GM19455 (cell line): ENCODE measurements around the gene AGPAT1.
"Not testable (repeated sequence)": the region's sequence is repeated elsewhere in the genome, so short reads cannot be mapped to it uniquely, and the experiment has no call there.

Experiments used
- ATAC-seq: cut with Tn5 transposase; IDR thresholded peaks from one replicate; pipeline ENCODE4 v1.9.1; 2021; ENCODE audit not compliant: unreplicated experiment

AGPAT1 gene

DNA sequence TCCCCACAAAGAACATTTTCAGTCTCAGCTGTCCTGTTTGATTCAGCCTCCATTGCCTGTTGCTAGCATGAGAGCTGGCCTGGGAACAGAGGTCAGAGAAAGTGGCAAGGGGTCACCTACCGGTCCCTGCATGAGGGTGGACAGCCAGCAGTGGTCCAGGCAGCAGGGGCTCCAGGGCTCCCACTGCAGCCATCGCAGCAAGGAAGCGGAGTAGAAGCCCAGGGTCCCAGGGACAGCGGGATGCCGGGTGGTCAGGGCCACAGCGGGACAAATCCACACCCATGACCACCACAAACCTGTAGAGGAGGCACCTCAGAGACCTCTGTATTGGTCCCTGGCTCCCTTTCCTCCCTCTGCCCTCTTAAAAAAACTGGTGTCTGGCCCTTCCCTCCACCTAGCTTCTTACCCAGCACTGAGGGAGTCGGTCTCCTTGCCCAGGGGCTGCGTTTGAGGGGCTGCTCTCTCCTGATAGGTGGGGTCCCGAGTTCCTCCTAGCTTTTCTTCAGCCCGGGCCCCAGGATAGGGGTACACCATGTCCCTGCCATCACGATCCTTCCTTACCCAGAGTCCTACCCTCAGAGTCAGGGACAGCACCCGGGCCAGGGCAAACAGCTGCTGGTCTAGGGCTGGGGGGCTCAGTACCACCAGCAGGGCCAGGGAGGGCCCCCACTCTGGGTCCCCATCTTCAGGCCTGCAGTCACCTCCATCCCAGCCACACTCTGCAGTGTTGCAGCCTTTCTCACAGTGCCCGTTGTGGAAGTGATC lies 25.0 kb upstream of the AGPAT1 start:
- ATAC-seq: no peak

DNA sequence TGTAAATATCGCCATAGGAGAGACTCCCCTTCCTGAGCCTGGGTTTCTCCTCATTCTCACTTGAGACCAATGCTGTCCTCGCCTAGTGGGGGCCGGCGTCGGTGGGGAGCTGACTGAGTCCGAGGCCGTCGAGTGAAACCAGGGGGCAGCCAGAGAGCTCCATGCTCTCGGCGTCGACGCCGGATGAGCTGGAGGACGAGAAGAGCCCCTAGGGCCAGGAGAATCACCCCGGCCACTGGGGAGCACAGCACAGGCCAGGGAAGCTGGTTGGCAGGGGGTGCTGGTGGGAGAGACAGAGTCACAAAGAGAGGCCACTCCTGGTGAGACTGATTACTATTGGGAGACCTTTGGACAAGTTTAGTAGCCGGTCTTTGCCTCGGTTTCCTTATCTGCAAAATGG lies 23.0 kb upstream of the AGPAT1 start:
- ATAC-seq: no peak

DNA sequence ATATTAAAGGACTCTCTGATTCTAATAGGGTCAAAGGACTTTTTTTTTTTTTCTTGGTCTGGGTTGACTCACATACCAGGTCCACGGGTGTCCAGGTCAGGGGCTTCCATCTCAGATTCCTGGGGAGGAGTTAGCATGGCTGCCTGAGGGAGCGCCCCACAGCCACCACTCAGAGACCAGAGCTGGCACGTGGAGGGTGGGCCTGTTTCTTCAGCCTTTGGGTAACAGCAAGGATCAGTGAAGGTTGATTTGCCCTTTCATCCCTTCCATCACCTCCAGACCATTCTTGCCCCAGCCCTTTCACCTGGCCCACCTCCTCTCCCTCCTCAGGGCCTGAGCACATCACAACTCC lies 22.4 kb upstream of the AGPAT1 start:
- no peak for ATAC-seq

DNA sequence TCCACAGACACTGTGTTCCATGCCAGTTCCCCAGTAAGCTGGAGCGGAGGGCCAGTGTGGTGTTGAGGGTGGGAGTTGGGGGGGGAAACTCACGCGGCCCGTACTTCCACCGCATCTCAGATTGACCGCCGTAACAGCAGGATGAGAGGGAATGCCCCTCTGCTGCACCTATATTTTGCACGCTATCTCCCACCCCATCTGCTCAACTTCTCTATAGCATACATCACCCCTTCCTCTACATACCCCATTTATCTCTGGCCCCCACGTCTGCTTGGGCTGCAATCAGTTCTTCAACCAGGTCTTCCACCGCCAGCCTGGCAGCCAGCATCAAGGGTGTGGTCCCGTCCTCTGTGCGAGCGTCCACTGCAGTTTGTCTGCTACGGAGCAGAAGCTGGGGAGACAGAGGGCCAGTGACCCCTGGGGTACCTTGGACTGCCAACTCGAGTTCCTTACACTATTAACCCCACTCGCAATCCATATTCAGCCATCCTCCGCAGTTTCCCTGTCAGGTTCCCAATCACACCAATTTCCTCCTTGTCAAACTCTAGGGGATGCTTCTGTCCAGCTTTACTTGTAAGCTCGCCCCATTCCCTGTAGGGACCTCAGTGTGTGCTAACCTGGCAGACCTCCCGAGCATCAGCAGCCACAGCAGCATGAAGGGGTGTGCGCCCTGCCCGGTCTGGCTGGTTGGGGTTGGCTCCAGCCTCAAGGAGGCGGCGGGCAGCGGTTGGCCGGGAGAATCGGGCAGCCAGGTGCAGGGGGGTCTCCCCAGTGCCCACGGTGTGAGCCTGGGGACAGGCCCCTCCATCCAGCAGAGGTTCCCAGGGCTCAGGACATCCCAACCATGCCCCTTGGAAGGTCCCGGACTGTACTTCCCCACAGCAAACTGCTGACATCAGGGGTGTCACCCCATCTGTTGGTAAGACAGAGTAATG lies 21.1 kb upstream of the AGPAT1 start:
- no peak for ATAC-seq

DNA sequence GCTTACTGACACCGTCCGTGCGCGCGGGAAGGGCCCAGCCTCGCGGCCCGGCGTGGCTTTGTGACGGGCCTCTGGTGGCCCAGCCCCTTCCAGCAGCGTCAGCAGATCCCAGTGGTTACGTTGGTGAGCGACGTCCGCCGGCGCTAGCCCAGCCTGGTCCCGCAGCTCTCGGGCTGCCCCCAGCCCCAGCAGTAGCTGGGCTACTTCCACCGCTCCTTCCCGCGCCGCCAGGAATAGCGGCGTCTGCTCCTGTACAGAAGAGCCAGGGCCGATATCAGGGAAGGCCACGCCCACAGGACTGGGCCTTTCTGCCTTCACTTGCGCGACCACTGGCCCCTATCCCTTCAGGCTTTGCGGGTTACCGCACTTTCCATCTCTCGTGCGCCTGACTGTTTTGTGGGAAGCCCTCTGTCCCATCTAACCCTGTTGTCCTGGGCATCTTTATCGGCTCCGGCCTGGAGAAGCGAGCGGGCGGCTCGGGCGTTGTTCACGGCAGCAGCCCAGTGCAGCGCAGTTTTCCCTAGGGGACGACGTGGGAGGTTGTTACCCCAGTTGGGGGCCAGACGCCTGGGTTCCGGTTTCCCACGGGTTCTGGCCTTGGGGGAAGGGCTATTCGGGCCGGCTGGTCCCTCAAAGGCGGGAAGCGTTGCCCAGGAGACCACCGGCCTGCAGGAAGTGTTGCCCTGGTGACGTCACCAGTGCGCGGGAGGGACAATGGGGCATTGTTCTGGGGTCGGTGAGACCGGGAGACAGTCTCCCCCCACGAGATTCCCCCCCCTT lies 20.2 kb upstream of the AGPAT1 start:
- peak; percentile 70 for ATAC-seq

DNA sequence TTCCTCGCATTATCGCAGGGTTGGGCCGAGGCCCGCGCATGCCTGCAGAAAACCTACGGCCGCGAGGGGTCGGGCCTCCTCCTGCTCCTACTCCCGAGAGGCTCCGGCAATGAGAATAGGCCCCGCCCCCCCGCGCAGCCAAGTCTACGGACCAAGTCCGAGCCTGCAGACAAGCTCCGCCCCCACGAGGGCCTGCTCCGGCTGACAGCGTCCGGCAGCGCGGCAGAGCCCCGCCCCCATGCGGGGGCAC lies 19.7 kb upstream of the AGPAT1 start:
- ATAC-seq: peak; percentile 73

DNA sequence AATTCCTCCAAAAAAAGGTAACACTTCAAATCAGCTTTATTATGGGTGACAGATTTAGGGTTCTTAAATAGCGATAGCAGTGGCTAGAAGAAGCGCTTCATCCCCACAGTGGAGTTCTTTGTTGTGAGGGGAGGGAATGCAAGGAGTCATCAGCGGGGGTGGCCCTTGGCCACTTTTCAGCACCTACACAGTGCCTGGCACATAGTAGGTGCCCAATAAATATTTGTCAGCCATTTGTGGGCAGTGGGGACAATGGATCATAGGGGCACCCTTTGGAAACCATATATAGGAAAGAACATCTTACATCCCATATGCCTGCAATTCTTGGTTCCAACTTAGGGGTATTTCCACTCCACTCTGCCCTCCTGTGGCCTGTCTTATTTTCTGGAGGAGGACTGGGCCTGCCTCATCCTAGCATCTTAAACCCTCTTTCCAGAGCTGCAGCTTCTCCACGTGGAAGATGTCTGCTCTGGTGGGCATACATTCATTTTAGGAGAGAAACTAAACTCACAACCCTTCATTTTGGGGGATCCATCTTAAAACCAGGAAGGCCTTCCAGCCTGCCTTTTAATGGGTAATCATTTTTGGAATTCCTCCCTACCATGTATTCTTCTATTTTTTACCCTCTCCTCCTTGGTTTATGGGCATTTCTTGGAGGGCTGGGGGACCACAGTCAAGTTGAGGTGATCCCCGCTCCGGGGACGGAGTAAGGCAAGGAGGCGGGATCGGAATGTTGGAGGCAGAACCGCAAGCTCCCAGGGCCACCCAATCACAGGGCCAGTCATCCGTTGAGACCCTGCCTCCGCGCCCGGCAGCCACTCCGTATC lies 19.2 kb upstream of the AGPAT1 start:
- no peak for ATAC-seq

DNA sequence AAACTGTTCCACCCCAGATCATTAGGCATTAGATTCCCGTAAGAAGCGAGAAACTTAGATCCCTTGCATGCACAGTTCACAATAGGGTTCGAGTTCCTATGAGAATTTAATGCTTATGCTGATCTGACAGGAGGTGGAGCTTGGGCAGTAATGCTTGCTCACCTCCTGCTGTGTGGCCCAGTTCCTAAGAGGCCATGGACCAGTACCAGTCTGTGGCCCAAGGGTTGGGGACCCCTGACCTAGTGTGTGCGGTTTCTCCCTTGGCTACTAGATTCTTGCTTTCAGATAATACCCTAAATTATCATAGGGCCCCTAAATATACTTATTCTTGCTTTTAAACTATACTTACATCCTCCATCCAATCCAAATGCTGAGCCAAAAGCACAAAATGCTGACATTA lies 18.5 kb upstream of the AGPAT1 start:
- ATAC-seq: no peak

DNA sequence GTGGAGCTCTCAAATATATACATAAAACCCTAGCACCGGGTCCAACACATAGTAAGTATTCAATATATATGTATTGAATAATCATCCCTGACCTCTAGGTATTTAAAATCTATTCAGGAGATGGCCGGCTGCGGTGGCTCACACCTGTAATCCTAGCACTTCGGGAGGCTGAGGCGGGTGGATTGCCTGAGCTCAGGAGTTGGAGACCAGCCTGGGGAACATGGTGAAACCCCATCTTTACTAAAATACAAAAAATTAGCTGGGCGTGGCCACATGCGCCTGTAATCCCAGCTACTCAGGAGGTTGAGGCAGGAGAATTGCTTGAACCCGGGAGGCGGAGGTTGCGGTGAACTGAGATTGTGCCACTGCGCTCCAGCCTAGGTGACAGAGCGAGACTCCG lies 17.2 kb upstream of the AGPAT1 start:
- ATAC-seq: not testable (repeated sequence)

DNA sequence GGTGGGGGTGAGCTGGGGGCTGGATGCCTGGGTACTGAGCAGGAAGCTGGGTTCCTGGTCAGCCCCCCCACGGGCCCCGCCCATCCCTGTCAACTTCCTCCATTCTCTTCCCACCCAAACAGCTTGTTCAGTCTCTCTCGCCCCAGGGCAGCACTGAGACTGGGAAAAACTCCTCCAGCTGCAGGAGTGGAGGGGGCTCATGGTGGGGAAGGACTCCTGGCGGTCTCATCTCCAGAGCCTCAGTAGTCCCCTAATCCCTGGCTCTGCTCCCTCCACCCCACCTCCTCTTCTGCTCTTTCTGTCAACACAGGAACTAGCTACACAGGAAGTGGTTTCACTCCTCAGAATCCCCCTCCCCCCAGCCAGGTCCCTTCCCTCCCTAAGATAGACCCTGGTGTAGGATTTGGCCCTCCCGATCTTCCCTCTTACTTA lies 16.7 kb upstream of the AGPAT1 start, which contains the start of gene GPSM3:
TSS of gene GPSM3 (minus strand) at position 36 of the 432 bp plus-strand sequence. CDS start 130 bp downstream, outside the sequence.
- ATAC-seq: no peak

DNA sequence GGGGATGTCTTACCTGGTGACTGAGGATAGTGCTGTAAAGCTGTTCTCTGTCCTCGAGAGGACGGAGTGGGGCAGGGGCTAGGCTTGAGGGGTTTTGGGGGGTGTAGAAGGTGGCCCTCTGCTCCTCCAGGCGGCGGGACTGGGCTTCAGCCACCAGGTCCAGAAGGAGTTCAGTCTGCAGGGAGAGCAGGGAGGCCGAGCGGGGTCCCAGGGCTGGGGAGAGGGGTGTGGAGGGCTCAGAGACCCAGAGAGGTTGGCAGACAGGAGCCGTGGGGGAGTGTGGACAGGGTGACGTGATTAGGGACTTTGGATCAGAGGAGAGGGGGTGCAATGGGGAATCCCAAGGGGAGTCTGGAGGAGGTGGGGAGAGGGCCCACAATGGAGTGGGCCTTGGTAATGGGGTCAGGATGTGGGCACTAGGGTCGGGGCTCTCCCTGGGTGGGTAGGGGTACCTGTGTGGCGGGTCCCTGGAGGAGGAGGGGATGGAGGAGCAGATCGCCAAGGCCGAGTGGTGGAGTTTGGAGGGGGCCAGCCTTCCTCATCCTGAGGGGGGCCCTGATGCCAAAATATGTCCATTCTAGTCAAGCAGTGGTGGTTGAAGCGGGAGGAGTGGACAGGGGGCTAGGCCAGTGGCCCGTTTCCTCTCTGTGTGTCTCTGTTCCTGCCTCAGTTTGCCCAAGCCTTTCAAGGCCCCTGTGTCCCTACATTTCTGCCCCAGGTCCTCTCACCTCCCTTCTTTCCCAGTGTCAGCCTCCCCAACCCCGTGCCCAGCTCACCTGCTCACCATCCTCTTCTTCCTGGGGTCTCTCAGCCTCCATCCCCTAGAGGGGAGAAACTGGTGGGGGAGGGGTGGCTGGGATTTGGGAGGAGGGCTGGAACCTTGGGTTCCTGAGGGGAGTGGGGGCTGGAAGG lies 16.1 kb upstream of the AGPAT1 start:
- no peak for ATAC-seq

DNA sequence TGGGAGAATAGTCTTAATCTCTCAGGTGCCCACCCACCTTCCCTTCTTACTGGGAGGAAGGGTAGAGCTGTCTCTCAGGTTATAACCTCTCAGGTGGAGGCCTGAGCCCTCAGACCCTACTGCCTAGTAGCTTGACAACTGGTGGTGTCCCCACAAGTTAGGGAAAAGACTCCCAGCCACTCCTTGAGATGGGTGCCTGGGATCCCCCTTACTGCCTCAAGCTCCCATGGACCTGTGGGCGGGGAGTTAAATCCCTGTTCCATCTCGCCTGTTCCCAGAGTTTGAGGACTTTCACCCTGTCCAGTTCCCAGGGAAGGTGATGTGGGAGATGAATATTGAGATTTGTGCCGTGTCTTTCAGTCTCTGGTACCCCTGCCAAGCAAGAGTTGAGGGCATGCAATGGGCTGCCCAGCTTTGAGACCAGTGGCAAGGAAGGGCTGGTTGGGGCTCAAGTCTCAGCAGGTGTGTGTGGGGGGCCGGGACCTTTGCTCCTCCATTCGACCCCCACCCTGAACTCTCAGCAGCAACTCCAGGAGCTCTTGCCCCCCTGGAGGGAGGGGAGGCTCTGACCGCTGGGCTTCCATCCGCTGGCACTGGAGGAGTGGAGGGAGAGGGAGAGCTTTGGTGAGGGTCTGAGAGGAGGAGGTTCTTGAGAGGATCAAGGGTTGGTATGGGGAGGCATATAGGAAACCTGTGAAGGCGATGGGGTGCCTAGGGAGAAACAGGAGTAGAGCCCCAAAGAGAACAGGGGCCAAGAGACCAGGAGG lies 15.2 kb upstream of the AGPAT1 start:
- no peak for ATAC-seq

DNA sequence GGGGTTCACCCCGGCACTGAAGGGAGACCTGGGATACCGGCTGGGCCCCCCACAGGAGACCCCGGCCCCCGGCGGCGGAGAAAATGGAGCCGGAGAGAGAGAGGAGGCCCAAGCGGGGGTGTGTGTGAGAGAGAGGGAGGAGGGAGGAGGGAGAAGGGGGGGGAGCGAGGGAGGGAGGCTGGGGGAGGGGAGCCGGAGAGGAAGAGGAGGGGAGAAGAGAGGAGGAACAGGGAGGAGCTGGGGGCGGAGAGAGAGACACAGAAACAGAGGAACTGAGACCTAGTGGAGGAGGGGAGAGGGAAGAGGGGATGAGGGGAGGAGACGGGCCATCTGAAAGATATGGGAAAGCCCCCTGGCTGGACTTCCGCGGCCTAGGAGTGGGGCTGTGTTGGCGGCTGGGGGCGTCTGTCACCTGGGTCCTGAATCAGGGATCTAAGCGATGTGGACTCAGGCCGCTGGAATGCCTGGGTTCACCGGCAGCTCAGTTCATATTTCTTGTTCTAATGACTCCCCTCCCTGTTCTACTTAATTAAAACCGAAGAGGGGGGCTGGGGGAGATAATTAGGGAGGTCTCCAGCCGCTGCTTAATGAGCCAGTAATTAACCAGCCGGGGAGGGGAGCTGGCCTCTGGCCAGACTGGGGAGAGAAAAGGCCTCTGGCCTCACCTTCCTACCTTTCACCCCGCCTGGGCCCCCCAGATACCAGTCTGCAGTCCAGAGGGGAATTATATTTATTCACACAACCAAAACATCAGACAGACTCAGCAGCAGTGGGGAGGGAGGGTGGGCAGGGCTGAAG lies 14.4 kb upstream of the AGPAT1 start, which contains the start of gene PBX2:
TSS of gene PBX2 (minus strand) at position 149 of the 798 bp plus-strand sequence. CDS start 287 bp downstream, outside the sequence.
- peak; percentile 44 for ATAC-seq

DNA sequence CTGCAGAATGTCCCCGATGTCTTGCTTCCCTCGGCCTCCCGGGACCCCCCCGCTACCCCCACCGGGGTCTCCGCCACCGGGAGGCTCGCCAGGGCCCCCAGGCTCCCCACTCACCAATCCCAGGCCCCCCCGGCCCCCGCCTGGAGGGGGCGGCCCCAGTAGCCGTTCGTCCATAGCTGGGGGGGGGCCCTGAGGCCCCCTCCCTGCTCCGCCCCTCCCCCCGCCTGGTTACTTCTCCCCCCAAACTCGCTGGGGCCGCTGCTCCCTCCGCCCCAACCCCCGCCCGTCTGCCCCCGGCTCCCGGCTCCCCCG lies 13.8 kb upstream of the AGPAT1 start:
- ATAC-seq: no peak

DNA sequence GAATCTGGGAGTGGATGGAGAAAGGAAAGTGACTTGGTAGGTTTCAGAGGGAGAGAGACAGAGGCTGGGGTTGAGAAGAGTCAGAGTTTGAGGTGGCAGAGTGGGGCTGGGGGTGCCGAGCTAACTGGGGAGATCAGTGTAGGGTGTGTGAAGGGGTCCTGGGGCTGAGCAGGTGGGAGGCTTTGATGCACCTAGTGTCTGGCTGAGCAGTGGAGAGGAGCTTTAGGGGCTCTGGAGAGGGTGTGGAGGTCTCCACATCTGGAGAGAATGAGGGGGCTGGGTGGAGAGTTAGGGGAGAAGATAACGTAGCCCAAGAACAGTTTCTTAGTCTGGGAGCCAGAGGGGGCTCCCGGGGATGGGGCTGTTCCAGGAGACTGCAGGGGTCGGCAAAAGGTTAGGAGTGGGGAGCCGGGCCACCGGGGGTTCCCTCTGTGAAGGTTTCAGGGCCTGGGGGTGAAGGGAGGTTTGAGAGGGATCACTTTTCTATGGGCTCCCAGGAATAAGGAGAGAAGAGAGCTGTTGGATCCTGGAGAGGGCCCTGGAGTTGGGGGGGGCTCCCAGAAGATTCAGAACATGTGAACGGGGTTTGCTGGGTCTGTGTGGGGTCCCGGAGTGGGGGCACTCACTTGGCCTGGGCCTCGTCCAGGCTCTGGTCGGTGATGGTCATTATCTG lies 13.3 kb upstream of the AGPAT1 start:
- no peak for ATAC-seq

DNA sequence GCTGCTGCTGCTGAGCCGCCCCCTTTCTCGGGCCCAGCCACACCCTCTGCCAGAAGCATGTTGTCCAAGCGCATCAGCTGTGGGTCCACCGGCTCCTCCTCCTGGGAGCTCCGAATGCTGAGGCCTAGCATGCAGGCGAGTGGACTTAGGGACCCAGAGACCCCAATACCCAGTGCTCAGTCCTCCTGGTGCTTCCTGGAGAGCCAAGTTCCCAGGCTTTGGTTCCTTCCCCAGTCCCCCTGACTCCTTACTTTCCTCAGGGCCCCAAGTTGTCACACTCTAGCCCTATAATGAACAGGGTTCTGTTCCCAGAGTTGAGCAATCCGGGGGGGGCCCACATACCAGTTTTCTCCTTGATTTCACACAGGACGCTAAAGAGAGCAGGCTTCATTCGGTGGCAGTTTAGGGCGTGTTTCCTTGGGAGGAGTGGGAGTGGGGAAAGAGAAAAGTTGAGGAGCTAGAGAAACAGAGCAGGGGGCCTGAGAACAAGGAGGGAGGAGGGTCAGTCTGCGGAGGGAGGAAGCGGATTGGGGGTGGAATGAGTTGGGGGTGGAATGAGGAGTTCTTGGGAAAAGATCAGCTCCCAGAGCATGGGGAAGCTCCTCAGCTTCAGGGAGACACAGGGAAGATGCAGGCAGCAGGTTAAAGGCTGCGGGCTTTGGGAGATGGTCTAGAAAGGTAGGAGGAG lies 12.6 kb upstream of the AGPAT1 start:
- ATAC-seq: no peak
